Activated effector memory CD4-positive, alpha-beta T cell treated with anti-CD3 and anti-CD28 coated beads, Interleukin-2, amount 50 U/mL, for 16 hours (primary cell): ENCODE measurements around the gene TNFAIP6.

Experiments used
- DNase-seq: peaks from one replicate; pipeline ENCODE4 v3.0.0-alpha.2; 2020

Gene TNFAIP6

GRCh38 chr2:151423760-151424159 lies 66.4 kb downstream of the TNFAIP6 start:
- DNase-seq = no peak
